GM04503 (cell line): ENCODE results near the gene SUSD5.
"Not testable (repeated sequence)": the region's sequence is repeated elsewhere in the genome, so short reads cannot be mapped to it uniquely, and the experiment has no call there.

Experiments used
- DNase-seq: peaks from one replicate; pipeline ENCODE4 v3.0.0-alpha.2; 2012; ENCODE audit warnings: low read depth

The SUSD5 gene

DNA sequence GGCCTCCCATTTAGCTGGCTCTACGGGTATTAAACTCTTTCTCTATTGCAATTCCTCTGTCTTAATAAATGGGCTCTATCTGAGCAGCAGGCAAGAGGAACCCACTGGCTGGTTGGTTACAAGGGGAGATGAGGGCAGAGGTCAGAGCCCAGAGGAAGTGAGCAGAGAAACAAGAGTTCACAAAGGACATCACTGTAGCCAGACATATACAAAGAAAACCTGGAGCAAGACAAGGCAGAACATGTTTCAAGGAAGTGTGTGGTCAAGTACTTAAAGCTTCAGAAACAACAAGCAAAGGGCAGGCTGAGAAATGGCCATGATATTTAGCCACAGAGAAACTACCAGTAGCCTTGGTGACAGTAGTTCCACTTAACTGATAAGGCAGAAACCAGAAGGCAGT is 24.3 kb downstream of the SUSD5 start:
- no peak for DNase-seq

DNA sequence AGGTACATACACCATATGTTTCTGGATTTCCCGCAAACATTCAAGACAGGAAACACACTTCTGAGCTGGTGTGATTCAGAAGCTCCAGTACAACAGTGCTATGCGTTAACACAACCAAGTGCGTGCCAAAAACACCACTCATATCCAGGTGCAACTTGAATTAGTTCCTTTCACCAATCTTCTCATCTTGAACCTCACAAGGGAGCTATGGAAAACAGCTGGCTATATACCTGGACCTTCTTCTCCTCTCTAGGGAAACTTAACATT is 31.3 kb downstream of the SUSD5 start:
- DNase-seq: no peak

DNA sequence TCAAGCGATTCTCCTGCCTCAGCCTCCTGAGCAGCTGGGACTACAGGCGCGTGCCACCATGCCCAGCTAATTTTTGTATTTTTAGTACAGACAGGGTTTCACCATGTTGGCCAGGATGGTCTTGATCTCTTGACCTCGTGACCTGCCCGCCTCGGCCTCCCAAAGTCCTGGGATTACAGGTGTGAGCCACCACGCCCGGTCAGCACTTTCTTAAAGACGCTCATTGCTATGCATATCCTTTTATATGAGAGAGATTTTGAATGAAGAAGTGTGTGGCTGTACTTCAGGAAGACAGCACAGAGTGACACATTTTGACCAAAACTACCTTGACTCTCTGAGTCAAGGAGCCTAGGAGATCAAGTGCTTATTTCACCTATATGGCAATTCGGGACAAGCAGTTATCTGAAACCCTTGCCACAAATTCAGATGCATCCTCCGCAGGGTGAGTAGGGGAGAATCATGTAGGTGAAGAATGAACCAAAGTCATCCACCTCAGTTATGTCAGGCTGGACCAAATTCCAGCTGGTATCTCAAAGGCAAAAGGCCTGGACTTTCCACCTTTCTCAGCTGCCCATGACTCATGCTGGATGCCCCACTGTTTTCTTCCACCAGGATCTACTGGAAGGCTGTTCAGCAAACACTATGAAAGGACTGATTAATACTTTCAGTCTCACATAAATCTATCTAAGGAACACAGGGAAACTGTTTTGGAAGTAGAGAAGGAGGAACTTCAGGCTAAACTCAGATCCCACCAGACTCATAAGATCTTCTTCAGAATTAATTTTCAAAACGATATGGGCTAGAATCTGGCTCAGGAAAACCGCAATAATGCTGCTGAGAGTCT is 31.9 kb downstream of the SUSD5 start:
- DNase-seq: no peak

DNA sequence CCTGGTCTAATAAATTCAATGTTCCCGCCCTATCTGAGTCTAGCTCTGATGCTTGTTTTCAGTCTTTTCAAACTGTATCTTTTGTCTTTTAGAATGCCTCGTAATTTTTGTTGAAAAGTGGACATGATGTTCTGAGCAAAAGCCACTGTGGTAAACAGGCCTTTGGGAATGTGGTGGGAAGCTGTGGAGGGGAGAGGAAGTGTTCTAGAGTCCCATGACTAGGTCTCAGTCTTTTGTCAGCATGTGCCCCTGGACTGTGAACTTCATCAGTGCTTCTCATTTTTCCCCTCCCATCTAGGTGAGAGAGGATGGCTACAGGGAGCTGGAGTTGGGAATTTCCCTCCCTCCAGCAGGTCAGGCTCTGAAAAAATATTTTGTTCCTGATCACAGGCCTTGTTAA is 33.7 kb downstream of the SUSD5 start:
- no peak for DNase-seq

DNA sequence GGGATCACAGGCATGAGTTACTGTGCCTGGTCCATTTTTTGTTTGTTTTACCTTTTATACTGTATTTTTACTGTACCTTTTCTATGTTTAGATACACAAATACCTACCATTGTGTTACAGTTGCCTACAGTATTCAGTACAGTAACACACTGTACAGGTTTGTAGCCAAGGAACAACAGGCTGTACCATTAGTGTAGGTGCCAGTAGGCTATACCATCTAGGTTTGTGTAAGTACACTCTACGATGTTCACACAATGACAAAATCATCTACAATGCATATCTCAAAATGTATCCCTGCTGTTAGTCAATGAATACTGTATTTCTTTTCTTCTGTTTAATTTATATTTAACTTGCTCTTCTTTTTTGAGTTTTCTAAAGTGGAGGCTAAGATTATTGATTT is 37.0 kb downstream of the SUSD5 start:
- not testable (repeated sequence) for DNase-seq

DNA sequence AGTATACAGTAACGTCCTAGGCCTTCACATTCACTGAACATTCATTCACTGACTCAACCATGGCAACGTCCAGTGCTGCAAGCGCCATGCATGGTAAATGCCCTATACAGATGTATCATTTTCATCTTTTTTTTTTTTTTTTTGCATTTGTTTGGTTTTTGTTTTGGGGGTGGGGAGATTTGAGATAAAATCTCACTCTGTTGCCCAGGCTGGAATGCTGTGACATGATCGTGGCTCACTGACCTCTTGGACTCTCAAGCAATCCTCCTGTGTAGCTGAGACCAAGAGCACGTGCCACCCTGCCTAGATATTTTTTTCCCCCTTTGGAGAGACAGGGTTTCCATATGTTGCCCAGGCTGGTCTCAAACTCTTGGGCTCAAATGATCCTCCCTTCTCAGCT is 37.4 kb downstream of the SUSD5 start:
- DNase-seq: no peak

DNA sequence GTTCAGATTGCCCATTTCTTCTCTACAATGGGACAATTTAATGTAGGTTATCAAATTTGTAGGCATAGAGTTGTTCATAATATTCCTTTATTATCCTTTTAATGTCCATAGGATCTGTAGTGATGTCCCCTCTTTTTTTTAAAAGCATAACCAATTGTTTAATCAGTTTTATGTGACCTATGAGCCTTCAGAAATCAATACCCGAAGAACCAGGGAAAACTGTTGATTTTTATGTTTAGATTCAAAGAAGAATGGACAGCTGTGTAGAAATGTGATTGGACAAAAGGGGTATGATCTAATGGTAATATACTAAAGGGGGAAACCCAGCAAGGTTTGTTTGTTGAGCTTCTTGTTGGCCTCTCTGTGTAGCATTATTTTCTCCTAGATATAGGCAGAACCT is 39.5 kb downstream of the SUSD5 start:
- no peak for DNase-seq

DNA sequence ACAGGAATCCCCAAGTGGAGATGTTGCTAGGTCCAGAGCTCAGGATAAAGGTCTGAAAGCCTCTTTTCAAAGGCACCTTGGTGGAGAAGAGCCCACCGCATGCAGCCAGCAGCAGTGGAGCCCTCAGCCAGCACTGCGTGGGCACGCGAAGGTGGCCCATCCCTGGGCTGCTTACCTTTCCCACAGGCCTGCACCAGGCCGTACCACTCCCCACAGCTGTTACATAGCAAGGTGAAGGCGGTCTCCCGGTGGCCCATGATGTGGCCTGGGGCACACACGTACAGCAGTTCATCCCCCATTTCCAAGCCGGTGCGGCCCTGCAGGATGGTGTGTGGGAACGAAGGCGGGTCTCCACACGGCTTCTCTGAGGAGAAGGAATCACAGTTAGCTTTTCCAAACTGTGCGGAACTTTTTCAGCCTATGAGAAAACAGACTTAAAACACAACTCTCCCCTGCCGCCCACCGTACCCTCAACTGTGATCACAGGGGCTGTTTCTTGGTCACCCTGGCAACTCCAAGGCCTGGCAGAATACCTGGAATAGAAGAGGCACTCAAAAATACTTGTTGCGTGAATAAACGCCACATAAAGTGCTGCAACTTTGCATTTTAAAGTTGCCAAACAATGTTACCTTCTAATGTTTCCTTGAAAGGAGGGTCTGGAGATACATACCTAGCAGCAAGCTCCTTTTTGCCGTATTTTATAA is 43.7 kb downstream of the SUSD5 start:
- DNase-seq: no peak

DNA sequence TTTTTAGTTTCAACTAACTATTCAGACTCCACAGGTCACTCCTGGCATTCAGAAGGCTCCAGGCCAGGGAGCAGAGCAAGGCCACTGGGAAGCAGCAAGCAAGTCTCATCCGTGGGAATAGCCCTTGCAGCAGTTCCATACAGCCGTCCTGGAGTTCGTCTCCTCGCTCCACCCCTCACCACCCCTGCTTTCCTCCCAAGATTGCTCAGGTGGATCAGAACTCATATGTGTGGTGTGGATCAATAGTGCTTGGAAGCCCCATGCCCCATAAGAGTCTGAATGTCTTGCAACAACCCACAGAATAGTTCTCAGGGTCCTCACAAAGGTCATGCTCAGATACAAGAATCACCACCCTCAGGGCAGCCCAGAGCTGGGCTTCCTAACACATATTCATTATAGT is 44.5 kb downstream of the SUSD5 start:
- DNase-seq: no peak

DNA sequence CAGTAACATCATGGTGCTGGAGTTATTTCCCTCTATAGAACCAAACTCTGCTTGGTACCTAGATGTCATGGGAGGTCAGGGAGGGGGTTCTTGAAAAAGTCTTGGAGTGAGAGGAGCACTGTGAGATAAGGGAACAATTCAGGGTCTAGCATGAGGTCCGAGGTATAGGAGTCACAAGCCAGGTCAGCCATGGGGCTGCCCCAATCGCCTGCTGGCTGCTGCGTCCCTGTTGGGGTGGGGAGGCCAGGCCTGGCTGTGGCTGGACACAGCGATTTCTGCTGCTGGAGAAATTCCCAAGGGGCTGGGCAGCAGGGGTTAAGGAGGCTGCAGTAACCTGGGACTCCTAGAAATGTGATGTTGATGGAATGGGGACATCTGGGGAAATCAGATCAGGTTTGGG is 44.9 kb downstream of the SUSD5 start:
- no peak for DNase-seq

DNA sequence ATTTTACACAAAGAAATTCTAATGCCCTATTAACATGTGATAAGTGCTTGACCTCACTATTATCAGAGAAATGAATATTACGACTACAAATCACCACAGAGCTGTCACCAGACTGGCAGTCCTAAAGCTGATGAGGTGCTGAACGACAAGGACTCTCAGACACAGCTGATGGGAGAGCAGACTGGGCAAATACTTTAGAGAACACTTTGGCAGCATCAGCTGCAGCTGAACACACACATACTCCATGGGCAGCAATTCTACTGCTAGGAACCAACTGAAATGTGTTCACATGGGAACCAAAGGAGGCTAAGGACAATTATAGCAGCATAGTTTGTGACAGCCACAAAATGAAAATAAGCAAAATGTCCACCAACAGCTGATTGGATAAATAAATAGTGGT is 45.5 kb downstream of the SUSD5 start:
- no peak for DNase-seq

DNA sequence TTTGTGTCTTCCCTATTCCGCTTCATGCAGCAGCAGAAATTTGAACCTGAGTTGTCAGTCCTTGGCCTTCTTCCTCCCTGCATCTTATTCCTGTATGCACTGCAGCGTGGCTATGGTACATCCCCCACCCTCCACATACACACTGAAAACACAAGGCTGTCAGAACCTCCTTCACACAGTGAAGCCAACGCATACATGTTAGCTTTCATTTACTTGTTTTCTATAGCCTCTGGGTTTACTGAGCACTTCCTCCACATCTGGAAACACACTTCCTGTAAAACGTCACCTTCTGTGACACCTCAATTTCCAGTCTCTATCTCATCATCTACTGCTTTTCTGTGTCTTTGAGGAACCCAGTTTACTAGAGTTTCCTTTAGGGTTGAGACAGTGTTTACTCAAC is 47.0 kb downstream of the SUSD5 start:
- DNase-seq: no peak

DNA sequence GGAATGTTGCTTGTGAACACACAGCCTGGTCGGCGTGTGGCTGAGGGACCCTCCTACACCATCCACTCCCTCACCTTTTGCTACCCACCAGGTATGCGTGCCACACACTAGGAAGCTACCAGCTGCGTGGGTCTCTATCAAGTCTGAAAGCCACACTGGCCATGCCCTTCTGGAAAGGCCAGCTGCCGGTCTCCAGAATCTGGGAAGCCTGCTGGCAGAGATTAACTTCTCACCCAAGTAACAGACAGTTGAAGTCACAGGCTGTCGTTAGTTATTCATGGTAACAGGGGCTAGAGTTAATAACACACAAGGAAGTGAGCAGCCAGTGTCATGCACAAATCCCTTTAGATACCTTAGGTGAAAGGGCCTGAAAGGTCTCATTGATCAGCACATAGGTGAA is 48.1 kb downstream of the SUSD5 start:
- no peak for DNase-seq

DNA sequence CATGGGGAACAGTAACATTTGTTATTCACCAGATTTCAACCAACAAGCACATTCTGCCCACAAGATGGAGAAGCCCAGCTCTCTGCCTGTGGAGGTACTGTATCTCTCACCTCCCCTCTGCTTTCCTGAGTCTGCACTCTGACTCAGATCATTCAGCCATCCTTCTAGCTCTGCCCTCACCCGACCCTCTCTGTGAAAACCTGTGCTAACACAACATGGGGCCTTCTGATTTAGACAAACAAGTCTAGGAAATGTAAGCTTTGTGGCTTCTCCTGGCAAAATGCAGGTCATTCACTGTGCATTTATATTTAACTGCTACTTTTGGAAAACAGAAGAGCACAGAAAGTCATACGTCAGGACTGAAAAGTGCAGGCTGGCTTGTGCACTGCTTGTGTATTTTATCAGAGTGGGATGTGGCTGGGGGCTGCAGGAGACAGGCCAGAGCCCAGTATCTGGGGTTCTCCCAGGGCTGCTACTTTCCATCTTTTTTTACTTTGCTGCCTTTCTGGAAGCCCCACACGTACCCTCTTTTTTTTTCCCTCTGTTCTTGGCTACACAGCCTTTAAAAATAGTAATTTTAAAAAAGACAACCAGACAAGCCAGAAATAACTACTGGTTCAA is 50.8 kb downstream of the SUSD5 start:
- no peak for DNase-seq

DNA sequence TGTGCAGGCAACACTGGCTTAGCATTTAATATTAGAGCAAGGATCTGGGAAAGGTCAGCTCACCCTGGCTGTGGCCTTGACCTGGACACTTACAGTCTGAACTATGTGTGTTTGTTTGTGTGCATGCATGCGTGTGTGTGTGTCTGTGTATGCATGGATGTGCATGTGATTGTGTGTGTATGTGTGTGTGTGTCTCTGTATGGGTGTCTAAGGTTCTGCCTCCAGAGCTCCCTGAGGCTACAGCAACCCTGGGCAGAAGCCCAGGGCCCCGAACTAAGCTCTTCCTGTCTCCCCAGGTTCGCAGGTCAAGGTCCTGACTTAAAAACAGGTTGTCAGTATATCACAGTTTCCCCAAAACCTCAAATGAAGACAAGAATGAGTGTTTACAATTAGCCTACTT is 51.3 kb downstream of the SUSD5 start:
- no peak for DNase-seq

DNA sequence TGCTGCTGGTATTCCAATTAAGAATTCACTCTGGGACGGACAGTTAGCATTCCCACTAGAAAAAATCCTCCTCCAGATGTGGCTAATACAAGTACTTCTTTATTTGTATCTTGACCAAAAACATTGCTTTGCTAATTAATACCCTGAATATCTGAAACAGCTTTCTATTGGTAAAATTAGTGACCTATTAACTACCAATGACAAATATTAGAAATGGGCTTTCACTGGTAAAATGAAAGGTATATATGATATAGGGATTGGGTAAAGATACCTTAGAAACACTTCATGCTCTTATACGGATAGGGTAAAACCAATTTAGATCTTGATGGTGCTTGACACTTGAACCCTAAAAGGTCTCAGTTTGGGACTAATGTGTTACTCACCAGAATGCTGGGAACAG is 52.5 kb downstream of the SUSD5 start:
- DNase-seq: no peak

DNA sequence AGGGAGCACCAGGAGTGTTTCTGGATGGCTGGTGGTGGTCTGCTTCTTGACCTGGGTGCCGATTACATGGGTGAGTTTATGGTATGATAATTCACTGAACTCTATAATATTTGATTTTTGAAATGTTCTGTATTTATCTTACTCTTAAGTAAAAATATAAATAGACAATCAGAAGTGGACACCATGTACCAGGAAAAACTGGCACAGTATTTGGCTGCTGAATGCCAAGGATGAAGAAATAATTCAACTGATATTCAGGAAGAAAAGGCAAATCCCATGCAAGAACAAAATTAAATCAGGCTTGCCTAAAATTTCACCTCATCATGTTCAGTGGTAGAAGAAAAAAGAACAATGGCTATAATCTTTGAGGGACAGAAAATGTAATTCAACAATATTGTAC is 53.2 kb downstream of the SUSD5 start:
- DNase-seq: no peak

DNA sequence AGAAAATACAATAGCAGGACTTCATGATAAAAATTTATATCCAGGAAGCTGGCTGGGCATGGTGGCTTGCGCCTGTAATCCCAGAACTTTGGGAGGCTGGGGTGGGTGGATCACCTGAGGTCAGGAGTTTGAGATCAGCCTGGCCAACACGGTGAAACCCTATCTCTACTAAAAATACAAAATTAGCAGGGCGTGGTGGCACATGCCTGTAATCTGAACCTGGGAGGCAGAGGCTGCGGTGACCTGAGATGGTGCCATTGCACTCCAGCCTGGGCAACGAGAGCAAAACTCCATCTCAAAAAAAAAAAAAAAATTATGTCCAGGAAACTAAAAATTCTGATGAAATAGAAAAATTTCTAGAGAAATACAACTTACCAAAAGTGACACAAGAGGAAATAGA is 56.0 kb downstream of the SUSD5 start:
- not testable (repeated sequence) for DNase-seq

DNA sequence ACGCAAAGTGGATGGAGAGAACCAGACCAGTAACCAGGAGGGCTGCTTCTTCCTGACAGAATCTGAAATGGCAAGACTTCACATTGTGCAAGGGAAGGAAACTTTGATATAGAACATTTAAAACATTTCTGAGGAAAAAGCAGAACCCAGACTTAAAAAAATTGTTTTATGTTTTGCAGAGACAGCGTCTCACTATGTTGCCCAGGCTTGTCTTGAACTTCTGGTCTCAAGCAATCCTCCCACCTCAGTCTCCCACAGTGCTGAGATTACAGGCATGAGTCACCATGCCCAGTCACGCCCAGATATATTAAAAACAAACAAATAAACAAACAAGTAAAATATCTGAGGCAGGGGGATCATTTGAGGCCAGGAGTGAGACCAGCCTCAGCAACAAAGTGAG is 58.6 kb downstream of the SUSD5 start:
- DNase-seq: no peak

DNA sequence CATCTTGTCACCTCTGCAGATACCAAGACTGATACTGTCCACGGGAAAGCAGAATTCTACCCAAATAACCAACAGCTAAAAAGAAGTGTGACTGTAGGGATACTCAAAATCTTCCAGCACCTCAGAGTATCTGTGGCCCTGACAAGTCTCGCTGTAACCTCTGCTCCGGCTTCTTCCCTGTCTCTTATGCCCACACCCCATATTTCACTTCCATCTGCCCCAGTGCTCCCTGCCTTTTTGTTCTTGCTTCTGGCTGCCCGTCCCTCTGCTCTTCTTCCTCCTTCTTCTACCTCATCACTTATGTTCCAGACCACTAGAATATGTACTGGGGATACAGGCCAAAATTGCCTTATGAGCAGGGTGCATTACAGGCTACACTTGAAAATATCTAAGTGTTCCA is 59.4 kb downstream of the SUSD5 start:
- DNase-seq: no peak

DNA sequence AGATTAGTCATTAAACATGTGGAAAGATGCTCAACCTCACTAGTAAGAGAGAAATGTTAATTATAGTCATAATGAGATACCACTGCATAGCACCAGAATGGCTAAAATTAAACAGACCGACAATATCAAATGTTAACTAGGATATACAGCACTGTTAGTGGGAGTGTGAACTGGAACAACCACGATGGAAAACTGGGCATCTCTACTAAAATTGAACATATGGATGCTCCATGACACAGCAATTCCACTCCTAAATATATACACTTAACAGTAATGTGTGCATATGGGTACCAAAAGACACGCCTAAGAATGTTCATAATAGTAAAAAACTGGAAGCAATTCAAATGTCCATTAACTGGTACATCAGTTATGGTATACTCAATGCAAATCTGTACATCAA is 63.3 kb downstream of the SUSD5 start:
- DNase-seq: no peak

DNA sequence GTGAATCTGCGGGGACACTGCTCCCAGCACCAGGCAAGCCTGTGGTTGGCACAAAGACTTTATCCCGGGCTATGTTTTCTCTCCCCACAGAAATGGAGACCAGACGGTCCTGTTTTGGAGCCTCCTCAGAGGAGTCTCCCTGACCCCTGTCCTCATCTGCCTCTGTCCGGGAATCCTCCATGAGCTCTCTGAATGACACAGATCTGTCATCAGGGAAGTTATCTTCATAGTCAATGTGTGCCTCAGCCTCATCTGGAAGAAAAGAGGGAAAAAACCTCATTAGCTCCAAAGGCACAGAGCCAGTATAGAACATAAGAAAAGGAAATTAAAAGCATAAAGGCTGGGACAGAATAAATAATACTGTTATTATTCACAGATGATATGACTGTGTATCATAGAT is 64.8 kb downstream of the SUSD5 start:
- DNase-seq: no peak
